IMR-90 (cell line): ENCODE data around the gene BCAP31. TPM values are rescaled to one million over a fixed set of nuclear protein-coding genes. Genes with fewer than 3 reads are reported as not detected.
A peak's percentile ranks its signal among the peaks of the same experiment; 100 is the strongest.

ENCODE experiments used
- ATAC-seq: fragments of 200-7000 bp; cut with Tn5 transposase; 2 replicates; pipeline ENCODE4 v1.9.1; 2020; ENCODE audit warnings: low read depth, mild to moderate bottlenecking, moderate library complexity
- BruUV-seq: library from RNA; stranded (reverse); fragments of 400-500 nt; replicated peaks from 2 replicates; lab custom pipeline; 2021; lab: Mats Ljungman, UMichigan
- CTCF ChIA-PET: fragments of 300-600 bp; formaldehyde crosslinking; extraction: SDS; loops from one replicate; lab custom pipeline; 2021; ENCODE audit warnings: antibody characterized with exemption; lab: Yijun Ruan, JAX
- POLR2A ChIA-PET: fragments of 300-600 bp; sonication (Branson Sonifier 250); formaldehyde crosslinking; loops from one replicate; lab custom pipeline; 2022; ENCODE audit warnings: antibody characterized with exemption; ENCODE audit not compliant: unreplicated experiment; lab: Charles Lee
- DNase-seq: peaks from one replicate; pipeline ENCODE4 v3.0.0; 2013
- H2AFZ ChIP-seq: replicated peaks from 2 replicates; pipeline ENCODE3; 2013; ENCODE audit warnings: low read length, mild to moderate bottlenecking; ENCODE audit not compliant: poor library complexity
- H2AK5ac ChIP-seq: 2 replicates; pipeline ENCODE4 v1.6.1; 2013; ENCODE audit warnings: low read depth, low read length, inconsistent platforms
- H2AK9ac ChIP-seq: replicated peaks from 2 replicates; pipeline ENCODE3; 2013; ENCODE audit warnings: mild to moderate bottlenecking, low read depth, low read length, moderate library complexity; ENCODE audit not compliant: poor library complexity
- H2BK120ac ChIP-seq: 2 replicates; pipeline ENCODE4 v1.6.1; 2013; ENCODE audit warnings: low read depth, low read length, inconsistent platforms
- H2BK15ac ChIP-seq: 3 replicates; pipeline ENCODE4 v1.6.1; 2013; ENCODE audit warnings: low read depth, low read length, inconsistent platforms
- H2BK20ac ChIP-seq: 2 replicates; pipeline ENCODE4 v1.6.1; 2013; ENCODE audit warnings: low read depth, mild to moderate bottlenecking, inconsistent platforms, low read length, moderate library complexity
- H2BK5ac ChIP-seq: 2 replicates; pipeline ENCODE4 v1.6.1; 2013; ENCODE audit warnings: mild to moderate bottlenecking, low read depth, low read length, inconsistent platforms; ENCODE audit not compliant: poor library complexity, severe bottlenecking
- H3K14ac ChIP-seq: replicated peaks from 2 replicates; pipeline ENCODE4 v1.6.1; 2013; ENCODE audit warnings: low read depth, low read length, inconsistent platforms
- H3K18ac ChIP-seq: 2 replicates; pipeline ENCODE4 v1.6.1; 2013; ENCODE audit warnings: low read depth, low read length, control low read depth
- H3K23ac ChIP-seq: 2 replicates; pipeline ENCODE4 v1.6.1; 2013; ENCODE audit warnings: low read depth, low read length, inconsistent platforms
- H3K27ac ChIP-seq: 2 replicates; pipeline ENCODE4 v1.5.1; 2013; ENCODE audit warnings: mild to moderate bottlenecking, control low read depth, low read length; ENCODE audit not compliant: insufficient read depth
- H3K27me3 ChIP-seq: 2 replicates; pipeline ENCODE4 v1.6.1; 2013; ENCODE audit warnings: low read length; ENCODE audit not compliant: control insufficient read depth, insufficient read depth
- H3K36me3 ChIP-seq: 2 replicates; pipeline ENCODE4 v1.6.1; 2013; ENCODE audit warnings: low read length, mixed read lengths; ENCODE audit not compliant: control insufficient read depth, insufficient read depth
- H3K4ac ChIP-seq: 2 replicates; pipeline ENCODE4 v1.6.1; 2013; ENCODE audit warnings: low read depth, low read length, inconsistent platforms
- H3K4me1 ChIP-seq: 2 replicates; pipeline ENCODE4 v1.6.1; 2013; ENCODE audit warnings: low read length, mixed read lengths; ENCODE audit not compliant: control insufficient read depth, insufficient read depth
- H3K4me2 ChIP-seq: 2 replicates; pipeline ENCODE4 v1.6.1; 2013; ENCODE audit warnings: low read depth, mild to moderate bottlenecking, control low read depth, low read length, moderate library complexity
- H3K4me3 ChIP-seq: 2 replicates; pipeline ENCODE4 v1.5.1; 2013; ENCODE audit warnings: low read depth, mild to moderate bottlenecking, control low read depth, low read length, moderate library complexity; ENCODE audit not compliant: insufficient read depth
- H3K56ac ChIP-seq: 2 replicates; pipeline ENCODE4 v1.6.1; 2013; ENCODE audit warnings: low read length, inconsistent platforms; ENCODE audit not compliant: insufficient read depth; ENCODE audit errors: extremely low read depth
- H3K79me1 ChIP-seq, 2 experiments: 2 replicates each; pipeline ENCODE4 v1.6.1; 2013; ENCODE audit warnings: low read length in 2 of 2, inconsistent platforms in 1 of 2, low read depth in 1 of 2
- H3K9ac ChIP-seq: 2 replicates; pipeline ENCODE4 v1.6.1; 2013; ENCODE audit warnings: low read depth, low read length, control low read depth
- H3K9me1 ChIP-seq: 2 replicates; pipeline ENCODE4 v1.6.1; 2013; ENCODE audit warnings: low read length, inconsistent platforms; ENCODE audit not compliant: insufficient read depth
- H3K9me3 ChIP-seq: 2 replicates; pipeline ENCODE4 v1.6.1; 2013; ENCODE audit warnings: low read length; ENCODE audit not compliant: control insufficient read depth, insufficient read depth
- H4K20me1 ChIP-seq: 2 replicates; pipeline ENCODE4 v1.6.1; 2013; ENCODE audit warnings: low read length, inconsistent platforms; ENCODE audit not compliant: insufficient read depth
- H4K5ac ChIP-seq: 2 replicates; pipeline ENCODE4 v1.6.1; 2013; ENCODE audit warnings: mild to moderate bottlenecking, low read depth, low read length, control low read depth
- H4K8ac ChIP-seq, 2 experiments: 2 replicates each; pipeline ENCODE4 v1.6.1; 2013; ENCODE audit warnings: low read depth in 2 of 2, low read length in 2 of 2, control low read depth in 1 of 2, inconsistent platforms in 1 of 2
- H4K91ac ChIP-seq: 2 replicates; pipeline ENCODE4 v1.6.1; 2013; ENCODE audit warnings: low read depth, low read length, inconsistent platforms; ENCODE audit not compliant: insufficient read depth
- BHLHE40 ChIP-seq: fragments of 150-350 bp; IDR thresholded peaks from 2 replicates; pipeline ENCODE4 v1.6.1; 2016; ENCODE audit warnings: mild to moderate bottlenecking, low read depth, low read length
- CHD1 ChIP-seq: IDR thresholded peaks from 2 replicates; pipeline ENCODE4 v1.6.1; 2012; ENCODE audit warnings: low read depth, low read length, improper control_type of control experiment
- CTCF ChIP-seq: conservative IDR thresholded peaks from 2 replicates; pipeline ENCODE4 v1.5.1; 2012; ENCODE audit warnings: mild to moderate bottlenecking, low read depth, low read length, improper control_type of control experiment
- MAZ ChIP-seq: IDR thresholded peaks from 2 replicates; pipeline ENCODE4 v1.6.1; 2012; ENCODE audit warnings: low read depth, mild to moderate bottlenecking, low read length, improper control_type of control experiment, moderate library complexity, borderline replicate concordance
- POLR2A ChIP-seq: IDR thresholded peaks from 2 replicates; pipeline ENCODE4 v1.6.1; 2012; ENCODE audit warnings: mild to moderate bottlenecking, low read depth, low read length
- RFX5 ChIP-seq: IDR thresholded peaks from 2 replicates; pipeline ENCODE4 v1.8.0; 2012; ENCODE audit warnings: low read depth, mild to moderate bottlenecking, low read length, moderate library complexity
- WGBS, 2 experiments: methylation state at CpG; one replicate each; pipeline versions ENCODE4 v1.1.5 to v1.1.7; 2013; ENCODE audit warnings: missing lambda C conversion rate in 2 of 2; ENCODE audit not compliant: insufficient read length in 1 of 2; ENCODE audit errors: extremely low coverage in 2 of 2; 5-methylcytosine and 5-hydroxymethylcytosine counted together
- dilution Hi-C: fragments of 300-500 bp; cut with HindIII; formaldehyde crosslinking; loops from one replicate; pipeline ENCODE4 v1.14.3; 2018; ENCODE audit warnings: low sequenced_read_pairs; ENCODE audit not compliant: unreplicated experiment
- in situ Hi-C: fragments of 300-500 bp; cut with MboI; formaldehyde crosslinking; loops from 3 replicates; pipeline ENCODE4 v1.14.3; 2019; ENCODE audit warnings: low sequenced_read_pairs, inconsistent platforms, mixed read lengths
- intact Hi-C: fragments of 100-400 bp; cut with micrococcal nuclease; formaldehyde crosslinking; loops from 2 replicates; pipeline ENCODE4 v1.10.0; 2022
- polyA plus RNA-seq, 3 experiments: library from polyadenylated mRNA; depleted of rRNA; stranded (reverse); fragments of >200 nt; gene quantifications; 2 replicates each; pipeline ENCODE4 v1.2.3, GENCODE V29; 2012; ENCODE audit warnings: low replicate concordance in 1 of 3
- total RNA-seq: library from RNA; depleted of rRNA; stranded (reverse); fragments of >200 nt; gene quantifications from 2 replicates; pipeline ENCODE4 v1.2.3, GENCODE V29; 2012
- TF ChIP-seq, protein P1 (sequence below): fragments of 150-350 bp; IDR thresholded peaks from 2 replicates; pipeline ENCODE4 v1.6.1; 2017; ENCODE audit warnings: mild to moderate bottlenecking, antibody characterized with exemption, low read length, low read depth
- TF ChIP-seq, protein P2 (sequence below): fragments of 150-350 bp; IDR thresholded peaks from 2 replicates; pipeline ENCODE4 v1.6.1; 2016; ENCODE audit warnings: low read depth, mild to moderate bottlenecking, low read length, moderate library complexity, borderline replicate concordance

Gene BCAP31
- total and polyA plus RNA-seq, 2 of the 4 experiments (the other 2 are of a cell fraction) = 125 to 244 TPM

- no peak overlapping the region for H3K9ac ChIP-seq
- WGBS, 2 experiments = 85% methylated on average over 5 of the region's 16 CpGs; no CpG with 5 or more reads in 1 of the 2 experiments
- H3K56ac ChIP-seq = no peak overlapping the region
- peaks cover 2% of the 10 kb centered on the region; the same call in 1 of the 2 replicates for H3K4me1 ChIP-seq
- no peak overlapping the region for H3K4me3 ChIP-seq
- POLR2A ChIA-PET = interaction anchor here (0.5 kb wide), 1 partner anchor 12 kb away, joined by 3 read pairs; no protein-coding TSS in a partner anchor
- no peak overlapping the region for H4K91ac ChIP-seq
- H4K8ac ChIP-seq = no peak overlapping the region
- no peak overlapping the region for H2BK20ac ChIP-seq
- no peak overlapping the region for H4K5ac ChIP-seq
- ATAC-seq (peak; percentile 28; the same call in 1 of the 2 replicates), DNase-seq (peak; percentile 75)
- no peak overlapping the region for H2BK120ac ChIP-seq
- dilution Hi-C loops = no loop called here
- H3K4me2 ChIP-seq = no peak overlapping the region
- H3K9me1 ChIP-seq = no peaks in the 10 kb centered on the region
- no peak overlapping the region for H3K27ac ChIP-seq
- TF ChIP-seq MAZ (peak; percentile 39; the same call in 1 of the 2 replicates), RFX5 (no peak), POLR2A (no peak), CHD1 (no peak), CTCF (no peak), BHLHE40 (no peak)
- TF ChIP-seq, protein P1, sequence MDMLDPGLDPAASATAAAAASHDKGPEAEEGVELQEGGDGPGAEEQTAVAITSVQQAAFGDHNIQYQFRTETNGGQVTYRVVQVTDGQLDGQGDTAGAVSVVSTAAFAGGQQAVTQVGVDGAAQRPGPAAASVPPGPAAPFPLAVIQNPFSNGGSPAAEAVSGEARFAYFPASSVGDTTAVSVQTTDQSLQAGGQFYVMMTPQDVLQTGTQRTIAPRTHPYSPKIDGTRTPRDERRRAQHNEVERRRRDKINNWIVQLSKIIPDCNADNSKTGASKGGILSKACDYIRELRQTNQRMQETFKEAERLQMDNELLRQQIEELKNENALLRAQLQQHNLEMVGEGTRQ = no peak
- TF ChIP-seq, protein P2, sequence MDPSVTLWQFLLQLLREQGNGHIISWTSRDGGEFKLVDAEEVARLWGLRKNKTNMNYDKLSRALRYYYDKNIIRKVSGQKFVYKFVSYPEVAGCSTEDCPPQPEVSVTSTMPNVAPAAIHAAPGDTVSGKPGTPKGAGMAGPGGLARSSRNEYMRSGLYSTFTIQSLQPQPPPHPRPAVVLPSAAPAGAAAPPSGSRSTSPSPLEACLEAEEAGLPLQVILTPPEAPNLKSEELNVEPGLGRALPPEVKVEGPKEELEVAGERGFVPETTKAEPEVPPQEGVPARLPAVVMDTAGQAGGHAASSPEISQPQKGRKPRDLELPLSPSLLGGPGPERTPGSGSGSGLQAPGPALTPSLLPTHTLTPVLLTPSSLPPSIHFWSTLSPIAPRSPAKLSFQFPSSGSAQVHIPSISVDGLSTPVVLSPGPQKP = no peak
- H2AK5ac ChIP-seq = no peak overlapping the region
- H3K9me3 ChIP-seq = no peaks in the 10 kb centered on the region
- CTCF ChIA-PET = no interaction called here
- peaks cover 0 to 5% of the 10 kb centered on the region in 2 experiments; a peak in 1 of 4 replicates for H3K79me1 ChIP-seq
- H2BK15ac ChIP-seq = no peak overlapping the region
- no peak overlapping the region for H2AK9ac ChIP-seq
- H2AFZ ChIP-seq = no peak overlapping the region
- in situ Hi-C loops = no loop called here
- BruUV-seq = no TSS peak
- no peak overlapping the region for H3K14ac ChIP-seq
- H2BK5ac ChIP-seq = no peak overlapping the region
- H3K23ac ChIP-seq = no peak overlapping the region
- no peaks in the 10 kb centered on the region for H3K27me3 ChIP-seq
- H4K20me1 ChIP-seq = 0 out of 2 replicates have a peak, but pooled peaks cover 4% of the 10 kb centered on the region
- peaks cover 17% of the 10 kb centered on the region for H3K36me3 ChIP-seq
- H3K4ac ChIP-seq = no peak overlapping the region
- intact Hi-C loops = no loop called here
- no peak overlapping the region for H3K18ac ChIP-seq
Observed at GRCh38 chrX:153703036-153703370, 21.2 kb downstream of the BCAP31 start.
